Measurements from ENCODE around the gene SERTAD2. TPM values are rescaled to one million over a fixed set of nuclear protein-coding genes. Genes with fewer than 3 reads are reported as not detected.

The SERTAD2 gene
- total and polyA plus RNA-seq, 2 experiments from 2014 or later: 6.2 to 6.4 TPM

DNA sequence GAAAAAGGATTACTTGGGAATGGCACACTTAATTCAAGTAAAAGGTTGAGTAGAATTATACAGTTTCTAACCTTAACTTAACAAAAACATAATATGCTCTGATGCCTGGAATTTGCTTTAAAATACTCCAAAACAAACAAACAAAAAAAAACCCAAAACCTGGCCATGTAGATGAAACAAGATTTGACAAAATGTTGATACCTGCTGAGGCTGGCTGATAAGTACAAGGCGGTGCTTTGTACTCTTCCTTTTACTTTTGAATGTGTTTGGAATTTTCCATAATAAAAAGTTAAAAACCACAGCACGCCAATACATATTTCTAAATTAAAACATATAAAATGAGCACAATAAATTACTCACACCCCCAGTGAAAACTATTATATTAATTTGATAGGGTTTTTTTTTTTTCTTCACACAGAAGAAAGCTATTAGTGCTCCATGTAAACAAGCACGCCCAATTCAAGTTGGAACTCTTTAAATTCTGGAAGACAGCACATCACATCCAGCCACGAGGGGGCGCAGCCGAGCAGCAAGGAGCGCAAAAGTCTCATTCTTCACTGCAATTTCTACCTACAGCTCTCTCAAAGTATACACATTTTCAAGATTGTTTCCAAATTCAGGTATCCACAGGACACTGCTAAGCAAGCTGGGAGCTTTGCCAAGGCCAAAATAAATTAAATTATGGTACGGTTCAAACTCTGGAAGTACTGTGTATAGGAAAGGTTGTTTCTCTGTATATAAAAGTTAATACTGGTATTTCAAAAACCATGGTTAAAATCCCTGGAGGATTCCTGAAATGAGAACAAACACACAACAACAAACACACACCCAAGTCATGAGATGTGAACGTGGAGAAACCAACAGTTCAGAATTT is 7.5 kb downstream of the SERTAD2 start:
- H3K27ac Mint-ChIP-seq: no peak overlapping the region
- TF ChIP-seq POLR2AphosphoS5 (IDR thresholded peaks at IDR 0.05; ENCODE audit: low read depth): no peak
- TF ChIP-seq, protein P1, sequence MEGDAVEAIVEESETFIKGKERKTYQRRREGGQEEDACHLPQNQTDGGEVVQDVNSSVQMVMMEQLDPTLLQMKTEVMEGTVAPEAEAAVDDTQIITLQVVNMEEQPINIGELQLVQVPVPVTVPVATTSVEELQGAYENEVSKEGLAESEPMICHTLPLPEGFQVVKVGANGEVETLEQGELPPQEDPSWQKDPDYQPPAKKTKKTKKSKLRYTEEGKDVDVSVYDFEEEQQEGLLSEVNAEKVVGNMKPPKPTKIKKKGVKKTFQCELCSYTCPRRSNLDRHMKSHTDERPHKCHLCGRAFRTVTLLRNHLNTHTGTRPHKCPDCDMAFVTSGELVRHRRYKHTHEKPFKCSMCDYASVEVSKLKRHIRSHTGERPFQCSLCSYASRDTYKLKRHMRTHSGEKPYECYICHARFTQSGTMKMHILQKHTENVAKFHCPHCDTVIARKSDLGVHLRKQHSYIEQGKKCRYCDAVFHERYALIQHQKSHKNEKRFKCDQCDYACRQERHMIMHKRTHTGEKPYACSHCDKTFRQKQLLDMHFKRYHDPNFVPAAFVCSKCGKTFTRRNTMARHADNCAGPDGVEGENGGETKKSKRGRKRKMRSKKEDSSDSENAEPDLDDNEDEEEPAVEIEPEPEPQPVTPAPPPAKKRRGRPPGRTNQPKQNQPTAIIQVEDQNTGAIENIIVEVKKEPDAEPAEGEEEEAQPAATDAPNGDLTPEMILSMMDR (conservative IDR thresholded peaks at IDR 0.05; ENCODE audit: low read depth in 2 of 2): peak; percentile 87 to 99
- H3K9me3 Mint-ChIP-seq: no peaks in the 10 kb centered on the region; the same call in 2 of the 3 replicates
- H3K27me3 Mint-ChIP-seq (ENCODE audit: insufficient read depth, low read depth, poor library complexity): peaks cover 16% of the 10 kb centered on the region
- Histone ChIP-seq H3K4me2 (peak overlapping the region; percentile 82), H3F3A (replicated peaks; ENCODE audit: low read depth) (0 out of 2 replicates have a peak, but pooled peaks cover 3% of the 10 kb centered on the region), H3K27ac (ENCODE audit: low read depth) (no peak overlapping the region), H3K9me2 (ENCODE audit: insufficient read depth) (no peaks in the 10 kb centered on the region), H3K36me3 (ENCODE audit: insufficient read depth) (no peaks in the 10 kb centered on the region), H3K27me3 (ENCODE audit: insufficient read depth) (peaks cover 25% of the 10 kb centered on the region), H4K20me1 (replicated peaks; ENCODE audit: insufficient read depth) (peaks cover 20% of the 10 kb centered on the region), H3K4me3 (peak overlapping the region; percentile 61; the same call in 1 of the 2 replicates), H3K4me1 (ENCODE audit: insufficient read depth) (peaks cover 47% of the 10 kb centered on the region), H2AFZ (no peak overlapping the region), H3K79me2 (replicated peaks; ENCODE audit: insufficient read depth) (peaks cover 54% of the 10 kb centered on the region)
- H3K4me1 Mint-ChIP-seq: peaks cover 58% of the 10 kb centered on the region
- no peak for ATAC-seq
- H3K36me3 Mint-ChIP-seq (ENCODE audit: low read depth): no peaks in the 10 kb centered on the region
- peak overlapping the region; percentile 32 for H3K4me3 Mint-ChIP-seq
- DNase-seq (ENCODE audit: low spot score): peak; percentile 87

DNA sequence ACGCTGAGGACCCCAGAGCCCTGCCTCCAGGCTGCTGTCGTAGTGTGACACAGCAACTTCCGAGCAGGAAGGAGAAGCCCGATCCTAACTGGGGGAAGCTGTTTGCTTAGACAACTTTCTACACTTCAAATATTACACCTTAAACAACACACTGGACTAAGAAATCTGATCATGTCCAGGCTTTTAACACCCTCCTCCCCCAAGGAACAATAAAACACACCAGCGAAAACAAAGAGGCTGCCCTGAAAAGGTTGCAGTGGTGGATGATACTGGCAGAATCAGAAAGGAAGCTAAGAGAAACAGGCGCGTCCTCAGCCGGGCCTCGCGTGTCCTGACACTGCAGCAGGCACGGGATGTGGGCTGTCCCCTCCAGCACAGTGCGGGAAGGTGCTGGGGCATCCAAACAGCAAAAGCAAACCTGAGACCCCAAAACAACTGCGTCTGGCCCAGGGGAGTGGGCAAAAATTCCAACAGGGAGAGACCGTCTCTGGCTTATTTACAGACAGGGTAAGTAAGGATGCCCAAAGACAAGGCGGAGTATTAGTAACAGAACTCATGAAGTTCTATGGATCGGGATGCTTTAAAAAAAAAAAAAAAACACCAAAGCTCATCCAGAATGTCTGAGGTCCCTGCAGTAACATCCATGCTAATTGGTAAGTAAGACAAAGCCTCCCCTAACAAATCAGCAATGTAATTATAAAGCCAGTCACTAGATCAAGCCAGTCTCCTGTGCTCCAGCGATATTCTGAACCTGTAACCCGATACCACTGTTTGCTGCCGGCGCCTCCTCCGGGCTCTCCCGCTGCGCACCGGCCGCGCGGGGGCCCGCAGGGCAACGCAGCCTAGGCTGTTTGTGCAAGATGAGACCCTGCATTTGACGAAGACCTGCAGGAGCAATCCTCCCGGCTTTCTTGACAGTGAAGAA is 9.0 kb downstream of the SERTAD2 start:
- Mint-ChIP-seq H3K27ac (peak overlapping the region; percentile 99), H3K27me3 (ENCODE audit: insufficient read depth, low read depth, poor library complexity) (peaks cover 16% of the 10 kb centered on the region), H3K4me3 (peak overlapping the region; percentile 82), H3K36me3 (ENCODE audit: low read depth) (no peaks in the 10 kb centered on the region), H3K4me1 (peaks cover 68% of the 10 kb centered on the region), H3K9me3 (no peaks in the 10 kb centered on the region; the same call in 2 of the 3 replicates)
- H3K4me3 ChIP-seq: peak overlapping the region; percentile 61
- no peaks in the 10 kb centered on the region for H3K36me3 ChIP-seq (ENCODE audit: insufficient read depth)
- ATAC-seq (peak; percentile 80), DNase-seq (ENCODE audit: low spot score) (peak; percentile 90)
- H3K4me2 ChIP-seq: peak overlapping the region; percentile 82
- peaks cover 52% of the 10 kb centered on the region for H3K79me2 ChIP-seq (replicated peaks; ENCODE audit: insufficient read depth)
- peaks cover 55% of the 10 kb centered on the region for H3K4me1 ChIP-seq (ENCODE audit: insufficient read depth)
- H2AFZ ChIP-seq: no peak overlapping the region
- peak overlapping the region; percentile 91 for H3K27ac ChIP-seq (ENCODE audit: low read depth)
- H3K9me2 ChIP-seq (ENCODE audit: insufficient read depth): no peaks in the 10 kb centered on the region
- TF ChIP-seq JUNB (IDR thresholded peaks at IDR 0.05; ENCODE audit: unreplicated experiment) (no peak), EZH2phosphoT487 (IDR thresholded peaks at IDR 0.05; ENCODE audit: unreplicated experiment) (no peak), REST (IDR thresholded peaks at IDR 0.05; ENCODE audit: unreplicated experiment) (no peak), ZNF331 (CRISPR knock-in tag; IDR thresholded peaks at IDR 0.05; ENCODE audit: low read depth) (no peak), STAT1 (IDR thresholded peaks at IDR 0.05; ENCODE audit: unreplicated experiment) (no peak), POLR2AphosphoS5 (IDR thresholded peaks at IDR 0.05; ENCODE audit: low read depth) (peak; percentile 75), CREB1 (CRISPR knock-in tag; IDR thresholded peaks at IDR 0.05; ENCODE audit: low read depth) (peak; percentile 42; the same call in 1 of the 2 replicates), ZNF114 (CRISPR knock-in tag; IDR thresholded peaks at IDR 0.05) (no peak)
- TF ChIP-seq, protein P2, sequence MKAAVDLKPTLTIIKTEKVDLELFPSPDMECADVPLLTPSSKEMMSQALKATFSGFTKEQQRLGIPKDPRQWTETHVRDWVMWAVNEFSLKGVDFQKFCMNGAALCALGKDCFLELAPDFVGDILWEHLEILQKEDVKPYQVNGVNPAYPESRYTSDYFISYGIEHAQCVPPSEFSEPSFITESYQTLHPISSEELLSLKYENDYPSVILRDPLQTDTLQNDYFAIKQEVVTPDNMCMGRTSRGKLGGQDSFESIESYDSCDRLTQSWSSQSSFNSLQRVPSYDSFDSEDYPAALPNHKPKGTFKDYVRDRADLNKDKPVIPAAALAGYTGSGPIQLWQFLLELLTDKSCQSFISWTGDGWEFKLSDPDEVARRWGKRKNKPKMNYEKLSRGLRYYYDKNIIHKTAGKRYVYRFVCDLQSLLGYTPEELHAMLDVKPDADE (IDR thresholded peaks at IDR 0.05): no peak
- 0 out of 2 replicates have a peak, but pooled peaks cover 3% of the 10 kb centered on the region for H3F3A ChIP-seq (replicated peaks; ENCODE audit: low read depth)
- H3K27me3 ChIP-seq (ENCODE audit: insufficient read depth): peaks cover 14% of the 10 kb centered on the region; the same call in 1 of the 2 replicates
- peaks cover 9% of the 10 kb centered on the region; the same call in 1 of the 2 replicates for H4K20me1 ChIP-seq (replicated peaks; ENCODE audit: insufficient read depth)

Data from GM23338 (cell line).